Measurements from ENCODE around the gene MTSS2. TPM values are rescaled to one million over a fixed set of nuclear protein-coding genes. Genes with fewer than 3 reads are reported as not detected.

MTSS2 gene
- total and polyA plus RNA-seq, 2 of the 8 experiments (the other 6 are each of a cell fraction or from before 2014, with no cell fraction given): 23.3 to 36.7 TPM

DNA sequence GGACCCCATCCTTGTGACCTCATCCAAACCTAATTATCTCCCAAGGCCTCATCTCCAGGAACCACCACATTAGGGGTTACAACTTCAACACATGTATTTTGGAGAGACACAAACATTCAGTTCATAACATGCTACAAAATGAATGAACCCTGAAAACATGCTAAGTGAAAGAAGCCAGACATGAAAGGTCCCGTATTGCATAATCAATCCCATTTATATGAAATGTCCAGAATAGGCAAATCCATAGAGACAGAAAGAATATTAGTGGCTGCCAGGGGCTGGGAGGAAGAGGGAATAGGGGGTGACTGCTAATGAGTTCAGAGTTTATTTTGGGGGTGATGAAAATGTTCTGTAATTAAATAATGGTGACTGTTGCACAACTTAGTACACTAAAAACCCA, 43.2 kb downstream of the MTSS2 start:
- Histone ChIP-seq H3K9me3 (ENCODE audit: insufficient read depth in 2 of 2, low read depth in 1 of 2, low read length in 1 of 2) (no peaks in the 10 kb centered on the region), H3K4ac (replicated peaks; ENCODE audit: insufficient read length, low read depth, low read length) (no peak overlapping the region), H2BK5ac (ENCODE audit: low read depth, low read length) (no peak overlapping the region), H3K23me2 (ENCODE audit: low read depth, low read length) (no peaks in the 10 kb centered on the region; the same call in 1 of the 2 replicates), H3K9ac (replicated peaks in 1 of 4; ENCODE audit: extremely low read depth in 1 of 4, low read depth in 3 of 4, low read length in 3 of 4) (no peak overlapping the region), H3K79me2 (ENCODE audit: control insufficient read depth in 1 of 2, insufficient read depth in 2 of 2, low read length in 2 of 2) (no peaks in the 10 kb centered on the region), H4K91ac (replicated peaks; ENCODE audit: insufficient read length, low read length) (no peak overlapping the region), H3K4me1 (replicated peaks in 1 of 4; ENCODE audit: control insufficient read depth in 3 of 4, insufficient read depth in 4 of 4, low read length in 3 of 4) (no peaks in the 10 kb centered on the region), H3K18ac (ENCODE audit: extremely low read depth, low read length) (no peak overlapping the region), H2AK5ac (ENCODE audit: low read depth, low read length) (no peak overlapping the region), H2BK12ac (ENCODE audit: low read depth, low read length) (no peak overlapping the region), H3K56ac (replicated peaks; ENCODE audit: insufficient read length, low read depth, low read length) (no peak overlapping the region), H4K8ac (ENCODE audit: extremely low read depth, insufficient read depth, low read length) (no peak overlapping the region), H3K14ac (ENCODE audit: insufficient read length) (no peak overlapping the region), H2BK20ac (ENCODE audit: low read length) (no peak overlapping the region), H3K36me3 (ENCODE audit: control insufficient read depth in 2 of 4, insufficient read depth in 4 of 4, low read length in 3 of 4) (no peaks in the 10 kb centered on the region), H3K4me3 (ENCODE audit: extremely low read depth in 1 of 4, insufficient read depth in 2 of 4, low read depth in 3 of 4, low read length in 4 of 4) (no peak overlapping the region), H3K79me1 (ENCODE audit: low read depth, low read length) (no peaks in the 10 kb centered on the region), H3K27ac (ENCODE audit: low read depth, low read length) (no peak overlapping the region), H4K5ac (ENCODE audit: insufficient read length, low read depth, low read length) (no peak overlapping the region), H4K20me1 (replicated peaks in 1 of 2; ENCODE audit: control insufficient read depth in 1 of 2, insufficient read depth in 2 of 2, low read length in 2 of 2) (no peaks in the 10 kb centered on the region), H3K23ac (ENCODE audit: insufficient read length) (no peak overlapping the region), H2BK120ac (replicated peaks; ENCODE audit: low read depth, low read length) (no peak overlapping the region), H3K4me2 (ENCODE audit: insufficient read depth in 1 of 2, low read depth in 2 of 2, low read length in 2 of 2) (no peak overlapping the region), H3K27me3 (replicated peaks in 1 of 4; ENCODE audit: control insufficient read depth in 3 of 4, extremely low read depth in 1 of 4, insufficient read depth in 3 of 4, low read length in 3 of 4) (no peaks in the 10 kb centered on the region), H2BK15ac (ENCODE audit: low read length) (no peak overlapping the region), H2AFZ (ENCODE audit: low read length) (no peak overlapping the region)
- ChIA-PET POLR2A (ENCODE audit: partially characterized antibody) (interaction anchor here (0.7 kb wide), 1 partner anchor 249 kb away, joined by 3 read pairs; no protein-coding TSS in a partner anchor), CTCF (ENCODE audit: partially characterized antibody) (no interaction called here)
- no peak for FAIRE-seq
- 87% methylated on average over 1 of the region's 1 CpG; no CpG with 5 or more reads in 1 of the 2 experiments for whole genome bisulfite sequencing, 2 experiments (ENCODE audit: extremely low coverage in 1 of 2, insufficient coverage in 1 of 2, insufficient read length in 1 of 2, insufficient replicate concordance in 2 of 2, low coverage in 1 of 2, low lambda C conversion rate in 2 of 2, missing lambda C conversion rate in 1 of 2)
- DNase-seq (ENCODE audit: low read depth in 1 of 2, low spot score in 2 of 2): no peak
- TF ChIP-seq TEAD4 (IDR thresholded peaks at IDR 0.05; ENCODE audit: low read depth, low read length): no peak
- no peak for TF ChIP-seq KDM5A (IDR thresholded peaks at IDR 0.05; ENCODE audit: low read length)
- no peak for TF ChIP-seq FOSL1 (IDR thresholded peaks at IDR 0.05; ENCODE audit: insufficient read depth, low read depth, low read length)
- TF ChIP-seq SIN3A (conservative IDR thresholded peaks at IDR 0.05 in 1 of 2, IDR thresholded peaks at IDR 0.05 in 1 of 2; ENCODE audit: low read depth in 1 of 2, low read length in 2 of 2): no peak

Data from H1 (cell line).